ENCODE measurements around the gene NHEJ1. TPM values are rescaled to one million over a fixed set of nuclear protein-coding genes. Genes with fewer than 3 reads are reported as not detected.

Gene NHEJ1
- total RNA-seq, 2 experiments from 2014 or later, result 14.4 to 19.4 TPM

DNA sequence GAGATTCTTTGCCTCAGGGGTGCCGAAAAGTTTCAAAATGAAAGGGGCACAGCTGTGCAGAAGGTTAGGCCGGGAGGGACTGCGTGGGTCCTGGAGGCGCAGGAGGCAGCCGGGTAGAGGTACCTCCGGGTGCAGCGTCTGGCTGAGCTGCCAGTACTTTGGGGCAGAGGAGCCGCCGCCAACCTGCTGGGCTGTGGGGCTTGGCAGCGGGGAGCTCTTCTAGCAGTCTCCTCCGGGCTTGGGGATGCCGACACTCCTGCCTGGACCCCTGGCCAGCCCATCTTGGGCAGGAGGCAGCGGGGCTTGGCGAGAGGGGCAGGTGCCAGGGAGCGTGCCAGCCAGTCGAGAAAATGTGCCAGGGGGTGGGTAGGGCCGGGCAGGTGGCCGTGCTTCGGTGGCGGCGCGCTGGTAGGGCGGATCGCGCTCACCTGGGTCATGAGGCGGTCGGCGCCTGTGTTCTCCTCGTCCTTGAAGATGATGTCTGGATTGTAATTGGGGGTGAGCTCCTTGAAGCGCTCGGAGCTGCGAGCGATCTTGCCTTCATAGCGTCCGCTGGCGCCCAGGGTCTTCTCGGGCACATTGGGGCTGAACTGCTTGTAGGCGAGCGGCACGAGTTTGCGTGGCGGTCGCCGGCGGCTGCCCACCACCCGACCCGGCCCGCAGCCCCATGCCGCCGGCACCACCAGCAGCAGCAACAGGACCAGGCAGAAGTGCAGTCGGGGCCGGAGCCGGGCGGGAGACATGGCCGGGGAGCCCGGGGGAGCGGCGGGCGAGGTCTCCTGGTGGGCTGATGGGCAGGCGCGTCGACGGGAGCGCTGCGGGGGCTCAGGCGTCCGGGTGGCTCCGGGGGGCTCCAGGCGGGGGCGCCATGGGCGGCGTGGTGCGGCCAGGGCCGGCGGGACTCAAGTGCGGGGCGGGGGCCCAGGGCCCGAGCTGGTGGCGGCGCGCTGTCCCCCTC is 100.6 kb downstream of the NHEJ1 start:
- H3K9me3 Mint-ChIP-seq (ENCODE audit: low read depth), result no peaks in the 10 kb centered on the region
- CTCF ChIA-PET, result interaction anchor here (1.0 to 11.9 kb wide), 19 partner anchors 10 to 235 kb away, joined by 3 to 141 read pairs (median 10); partner anchors contain the start of gene NHEJ1
- DNase-seq (no peak), ATAC-seq (no peak)
- H3K4me3 Mint-ChIP-seq, result no peak overlapping the region
- peaks cover 22% of the 10 kb centered on the region for H3K4me1 Mint-ChIP-seq
- H3K27me3 Mint-ChIP-seq, result peaks cover 81% of the 10 kb centered on the region
- H3K36me3 Mint-ChIP-seq, result no peaks in the 10 kb centered on the region
- no peak overlapping the region for H3K27ac Mint-ChIP-seq

DNA sequence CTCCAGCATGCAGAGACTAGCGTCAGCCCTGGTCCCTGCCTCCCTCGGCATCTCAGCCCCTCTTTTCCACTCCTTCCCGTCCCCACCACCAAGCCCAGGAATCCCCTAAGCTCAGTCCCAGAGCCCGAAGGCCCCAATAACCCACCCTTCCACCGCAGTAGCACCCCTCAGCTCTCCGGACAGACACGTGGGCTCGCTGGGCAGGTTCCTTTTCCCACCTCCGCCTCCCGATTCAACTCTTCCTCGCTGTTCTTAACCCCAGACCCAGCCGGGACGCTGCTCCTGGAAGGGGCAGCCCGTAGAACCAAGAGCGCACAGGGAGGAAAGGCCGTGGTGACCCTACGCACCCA is 101.3 kb downstream of the NHEJ1 start:
- Mint-ChIP-seq H3K4me3 (no peak overlapping the region), H3K27ac (no peak overlapping the region), H3K4me1 (peaks cover 22% of the 10 kb centered on the region), H3K36me3 (no peaks in the 10 kb centered on the region), H3K27me3 (peaks cover 75% of the 10 kb centered on the region), H3K9me3 (ENCODE audit: low read depth) (no peaks in the 10 kb centered on the region)
- DNase-seq (no peak), ATAC-seq (no peak)
- CTCF ChIA-PET, result interaction anchor here (1.0 to 11.9 kb wide), 20 partner anchors 9 to 236 kb away, joined by 3 to 141 read pairs (median 9); partner anchors contain the start of gene NHEJ1

DNA sequence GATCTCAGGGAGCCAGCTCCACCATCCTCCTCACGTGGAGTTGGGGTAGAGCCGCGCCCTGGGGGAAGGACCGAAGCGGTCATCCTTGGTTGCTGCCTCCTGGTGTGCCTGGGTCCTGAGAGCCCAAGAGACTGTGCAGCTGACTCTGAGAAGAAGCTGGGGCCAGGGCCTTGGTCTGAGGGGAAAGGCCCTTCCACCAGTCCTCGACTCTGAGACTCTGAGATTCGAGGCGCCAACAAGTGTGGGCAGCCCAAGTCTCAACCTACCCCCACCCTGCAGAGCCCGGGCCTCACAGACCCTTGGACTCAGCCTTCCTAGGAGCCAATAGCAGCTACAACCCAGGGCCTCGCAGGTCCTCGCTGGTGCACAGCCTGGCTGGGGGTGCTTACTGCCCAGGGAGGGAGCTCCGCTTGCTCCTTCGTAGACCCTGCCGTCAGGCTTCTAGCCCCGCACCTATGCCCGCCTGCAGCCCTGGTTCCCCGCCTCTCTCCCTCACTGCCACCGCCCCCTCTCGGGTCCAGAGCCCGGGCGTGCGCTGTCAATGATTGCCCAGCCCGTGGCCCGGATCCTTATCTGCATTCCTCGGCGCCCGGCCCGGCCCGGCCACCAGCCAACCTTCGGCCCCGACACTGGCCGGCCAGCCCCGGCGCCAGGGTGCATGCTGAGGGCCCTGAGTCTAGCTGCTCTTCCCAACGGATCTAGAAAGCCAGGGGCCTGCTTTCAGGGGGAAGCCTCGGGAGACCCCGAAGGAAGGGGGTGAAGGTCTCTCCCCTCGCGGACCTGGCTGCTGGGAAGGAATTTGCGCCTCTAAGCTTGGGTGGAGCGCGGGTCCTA is 101.9 kb downstream of the NHEJ1 start:
- CTCF ChIA-PET, result interaction anchor here (0.6 to 11.9 kb wide), 44 partner anchors 7 to 250 kb away, joined by 3 to 141 read pairs (median 5); partner anchors contain the start of genes CFAP65, NHEJ1 and PTPRN
- H3K4me1 Mint-ChIP-seq, result peaks cover 22% of the 10 kb centered on the region
- DNase-seq (no peak), ATAC-seq (no peak)
- H3K27ac Mint-ChIP-seq, result no peak overlapping the region
- no peaks in the 10 kb centered on the region for H3K9me3 Mint-ChIP-seq (ENCODE audit: low read depth)
- H3K4me3 Mint-ChIP-seq, result no peak overlapping the region
- peaks cover 70% of the 10 kb centered on the region for H3K27me3 Mint-ChIP-seq
- no peaks in the 10 kb centered on the region for H3K36me3 Mint-ChIP-seq

DNA sequence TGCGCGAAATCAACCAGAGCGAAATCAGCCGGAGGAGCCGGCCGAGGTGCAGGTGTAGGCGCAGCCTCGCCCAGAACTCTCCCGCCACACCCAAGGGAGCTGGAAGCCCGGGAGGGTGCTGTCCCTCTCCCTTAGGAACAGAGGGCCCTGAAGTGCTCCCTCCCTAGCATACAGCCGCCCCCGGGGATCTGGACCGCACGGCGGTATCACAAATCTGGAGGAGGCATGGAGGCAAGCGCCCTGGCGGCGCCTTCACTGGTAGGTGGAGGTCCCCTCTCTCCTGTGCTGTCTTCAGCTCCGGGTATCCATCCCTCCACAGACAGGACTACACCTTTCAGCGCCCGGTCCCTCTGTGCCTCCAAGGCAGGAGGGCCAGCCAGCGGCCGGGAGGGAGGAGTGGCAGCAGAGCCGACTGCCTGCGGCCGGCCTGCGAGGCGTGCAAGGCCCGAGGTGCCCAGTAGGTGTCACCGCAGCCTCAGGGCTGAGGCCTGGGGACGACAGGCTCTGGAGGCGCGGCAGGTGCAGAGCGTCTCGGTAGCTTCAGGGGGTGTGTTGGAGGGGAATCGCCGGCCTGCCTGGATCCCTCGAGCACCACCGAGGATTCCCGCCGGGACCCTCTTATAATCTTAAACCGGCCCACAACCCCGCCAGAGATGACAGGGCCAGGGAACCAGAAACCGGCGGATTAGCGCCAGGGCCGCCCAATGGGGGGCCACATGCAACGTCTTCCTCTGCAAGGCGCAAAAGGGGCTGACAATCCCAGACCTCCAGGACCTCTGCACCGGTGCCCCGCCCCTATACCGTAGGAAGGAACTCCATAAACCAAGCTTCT is 102.7 kb downstream of the NHEJ1 start:
- H3K9me3 Mint-ChIP-seq (ENCODE audit: low read depth), result no peaks in the 10 kb centered on the region
- peaks cover 64% of the 10 kb centered on the region for H3K27me3 Mint-ChIP-seq
- ATAC-seq (peak; percentile 91), DNase-seq (peak; percentile 84)
- peak overlapping the region; percentile 39 for H3K4me3 Mint-ChIP-seq
- CTCF ChIA-PET, result interaction anchor here (0.6 to 11.9 kb wide), 42 partner anchors 8 to 251 kb away, joined by 3 to 141 read pairs (median 5); partner anchors contain the start of genes CFAP65, NHEJ1 and PTPRN
- peaks cover 22% of the 10 kb centered on the region for H3K4me1 Mint-ChIP-seq
- no peaks in the 10 kb centered on the region for H3K36me3 Mint-ChIP-seq
- H3K27ac Mint-ChIP-seq, result no peak overlapping the region

DNA sequence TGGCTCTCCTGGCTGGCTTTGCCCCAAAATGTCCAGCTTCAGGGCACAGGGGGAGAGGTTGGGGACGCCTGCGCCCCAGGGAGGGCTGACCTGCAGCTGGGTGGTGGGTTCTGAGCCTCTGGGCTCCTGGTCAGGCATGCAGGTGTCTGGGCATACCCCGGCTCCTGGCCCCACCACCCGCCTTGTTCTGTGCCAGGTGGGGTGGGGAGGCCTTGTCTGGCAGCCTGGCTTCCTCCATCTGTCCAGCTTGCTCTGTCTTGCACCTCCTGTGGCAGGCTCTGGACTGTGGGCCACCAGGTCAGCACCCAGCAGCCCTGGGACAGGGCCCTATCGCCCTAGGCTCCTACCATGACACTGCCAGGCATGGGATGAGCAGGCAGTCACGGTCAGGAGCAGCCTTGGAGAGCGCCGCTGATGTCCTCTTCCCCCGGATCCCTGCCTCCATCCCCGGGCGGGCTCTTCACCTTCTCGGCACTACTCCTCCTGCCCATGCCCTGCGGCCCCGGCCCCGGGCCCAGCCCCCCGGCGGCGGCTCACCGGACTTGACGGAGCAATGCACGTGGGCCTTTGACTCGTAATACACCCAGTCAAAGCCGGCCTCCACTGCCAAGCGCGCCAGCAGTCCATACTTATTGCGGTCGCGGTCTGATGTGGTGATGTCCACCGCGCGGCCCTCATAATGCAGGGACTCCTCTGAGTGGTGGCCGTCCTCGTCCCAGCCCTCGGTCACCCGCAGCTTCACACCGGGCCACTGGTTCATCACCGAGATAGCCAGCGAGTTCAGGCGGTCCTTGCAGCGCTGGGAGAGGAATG is 103.5 kb downstream of the NHEJ1 start:
- peaks cover 22% of the 10 kb centered on the region for H3K4me1 Mint-ChIP-seq
- H3K4me3 Mint-ChIP-seq, result no peak overlapping the region
- H3K27me3 Mint-ChIP-seq, result peaks cover 61% of the 10 kb centered on the region
- no peaks in the 10 kb centered on the region for H3K9me3 Mint-ChIP-seq (ENCODE audit: low read depth)
- ATAC-seq (no peak), DNase-seq (no peak)
- CTCF ChIA-PET, result interaction anchor here (0.9 to 11.9 kb wide), 27 partner anchors 9 to 243 kb away, joined by 3 to 141 read pairs (median 5); partner anchors contain the start of genes CFAP65 and NHEJ1
- no peaks in the 10 kb centered on the region for H3K36me3 Mint-ChIP-seq
- H3K27ac Mint-ChIP-seq, result no peak overlapping the region

DNA sequence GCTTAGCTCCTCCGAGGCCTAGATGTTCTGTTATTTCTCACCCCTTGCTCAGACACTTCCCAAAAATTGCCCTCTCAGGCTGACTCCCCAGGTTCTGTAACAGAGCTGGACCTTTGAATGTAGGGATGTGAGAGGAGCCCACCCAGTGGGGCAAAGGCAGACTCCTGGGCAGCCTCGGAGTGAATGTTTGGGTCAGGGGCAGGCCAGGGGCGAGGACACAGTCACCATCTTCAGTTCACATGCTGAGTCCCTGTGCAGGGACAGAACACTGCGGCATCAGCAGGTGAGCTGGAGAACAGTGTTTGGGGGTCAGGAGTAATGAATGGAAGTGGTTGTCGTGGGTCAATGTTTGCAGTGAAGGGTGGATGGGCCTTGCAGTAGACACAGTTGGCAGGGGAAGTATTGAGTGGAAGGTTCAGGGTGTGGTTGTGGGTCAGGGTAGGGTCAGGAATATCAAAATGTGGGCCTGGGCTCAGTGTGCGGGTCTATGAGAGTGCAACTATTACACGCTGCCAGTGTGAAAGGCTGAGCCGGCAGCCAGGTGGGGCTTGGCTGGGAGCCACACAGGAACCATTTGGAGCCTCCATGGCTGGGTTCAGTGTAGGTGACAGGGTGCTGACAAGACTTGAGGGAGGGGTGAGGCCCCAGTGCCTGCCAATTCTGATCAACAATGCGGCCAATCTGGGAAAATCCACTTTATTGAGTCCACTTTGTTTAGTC is 104.3 kb downstream of the NHEJ1 start:
- H3K4me1 Mint-ChIP-seq, result peaks cover 18% of the 10 kb centered on the region
- H3K36me3 Mint-ChIP-seq, result no peaks in the 10 kb centered on the region
- CTCF ChIA-PET, result interaction anchor here (0.9 to 11.9 kb wide), 10 partner anchors 9 to 100 kb away, joined by 3 to 141 read pairs (median 3); partner anchors contain the start of genes CFAP65 and NHEJ1
- peaks cover 58% of the 10 kb centered on the region for H3K27me3 Mint-ChIP-seq
- H3K27ac Mint-ChIP-seq, result no peak overlapping the region
- H3K9me3 Mint-ChIP-seq (ENCODE audit: low read depth), result no peaks in the 10 kb centered on the region
- DNase-seq (no peak), ATAC-seq (no peak)
- no peak overlapping the region for H3K4me3 Mint-ChIP-seq

DNA sequence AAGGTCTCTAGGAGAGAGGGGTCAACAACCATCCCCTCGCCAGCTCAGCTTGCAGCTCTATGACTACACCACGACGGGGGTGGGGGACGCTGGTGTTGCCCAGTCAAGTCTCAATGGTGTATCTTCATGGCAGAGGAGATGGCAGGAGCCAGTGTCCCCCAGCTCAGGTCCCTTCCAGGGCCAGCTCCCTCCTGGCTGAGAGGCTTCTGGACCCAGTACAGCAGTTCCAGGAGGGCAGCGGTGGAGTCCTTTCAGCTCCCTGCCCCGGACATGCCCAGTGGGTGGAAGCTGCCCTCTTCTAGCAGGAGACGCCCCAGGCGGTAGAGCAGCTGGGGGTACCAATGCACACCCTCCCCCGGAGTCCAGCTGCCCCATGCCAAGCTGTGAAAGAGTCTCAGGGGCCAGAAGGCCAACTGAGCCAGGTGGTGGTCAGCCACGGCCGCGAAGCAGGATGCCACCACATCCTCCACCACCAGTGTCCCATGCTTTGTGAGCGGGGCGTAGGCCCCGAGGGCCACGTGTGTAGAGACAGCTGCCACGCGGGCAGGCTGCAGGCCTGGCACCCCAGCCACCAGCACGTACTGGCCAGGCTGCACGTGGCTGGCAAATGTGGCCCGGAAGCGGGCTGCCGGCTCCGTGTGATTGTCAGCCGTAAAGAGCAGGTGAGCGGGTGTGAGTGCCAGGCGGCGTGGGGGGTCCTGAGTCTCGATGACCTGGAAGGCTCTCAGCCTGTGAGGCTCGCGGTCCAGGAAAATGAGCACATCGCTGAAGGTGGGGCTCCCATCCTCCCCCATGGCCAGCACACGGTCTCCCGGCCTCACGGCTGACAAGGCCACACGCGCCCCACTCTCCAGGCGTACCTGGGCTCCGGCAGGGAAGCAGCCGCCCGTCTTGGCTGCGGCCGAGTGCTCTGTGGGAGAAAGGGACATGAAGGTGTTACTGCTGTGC is 105.4 kb downstream of the NHEJ1 start:
- peaks cover 59% of the 10 kb centered on the region for H3K27me3 Mint-ChIP-seq
- no peak for ATAC-seq
- no peaks in the 10 kb centered on the region for H3K9me3 Mint-ChIP-seq (ENCODE audit: low read depth)

DNA sequence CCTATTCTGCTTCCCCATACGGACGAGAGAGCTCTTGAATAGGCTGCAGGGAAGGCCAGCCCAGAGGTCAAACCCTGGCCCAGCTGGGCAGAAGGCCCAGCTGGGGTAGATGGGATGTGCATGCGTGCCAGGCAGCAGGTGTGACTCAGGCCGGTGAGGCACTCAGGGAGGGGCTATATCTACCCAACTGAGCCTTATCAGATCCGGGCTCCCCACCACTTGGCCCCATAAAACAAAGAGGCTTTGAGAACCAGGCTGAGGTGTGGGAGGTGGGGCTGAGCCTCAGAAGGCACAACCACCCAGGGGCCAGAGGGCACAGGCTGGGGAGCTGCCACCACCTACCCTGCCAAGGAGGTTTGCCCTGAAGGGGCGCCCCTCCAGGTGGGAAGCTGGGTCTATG is 111.3 kb downstream of the NHEJ1 start:
- H3K27me3 Mint-ChIP-seq, result peaks cover 39% of the 10 kb centered on the region

More for the DNA sequence above, 105.4 kb downstream of the NHEJ1 start:
- CTCF ChIA-PET, result interaction anchor here (0.6 to 11.9 kb wide), 8 partner anchors 11 to 240 kb away, joined by 3 to 141 read pairs (median 4); partner anchors contain the start of gene NHEJ1
- H3K4me1 Mint-ChIP-seq, result peaks cover 17% of the 10 kb centered on the region
- H3K27ac Mint-ChIP-seq, result no peak overlapping the region
- H3K36me3 Mint-ChIP-seq, result no peaks in the 10 kb centered on the region
- no peak for DNase-seq
- H3K4me3 Mint-ChIP-seq, result no peak overlapping the region

DNA sequence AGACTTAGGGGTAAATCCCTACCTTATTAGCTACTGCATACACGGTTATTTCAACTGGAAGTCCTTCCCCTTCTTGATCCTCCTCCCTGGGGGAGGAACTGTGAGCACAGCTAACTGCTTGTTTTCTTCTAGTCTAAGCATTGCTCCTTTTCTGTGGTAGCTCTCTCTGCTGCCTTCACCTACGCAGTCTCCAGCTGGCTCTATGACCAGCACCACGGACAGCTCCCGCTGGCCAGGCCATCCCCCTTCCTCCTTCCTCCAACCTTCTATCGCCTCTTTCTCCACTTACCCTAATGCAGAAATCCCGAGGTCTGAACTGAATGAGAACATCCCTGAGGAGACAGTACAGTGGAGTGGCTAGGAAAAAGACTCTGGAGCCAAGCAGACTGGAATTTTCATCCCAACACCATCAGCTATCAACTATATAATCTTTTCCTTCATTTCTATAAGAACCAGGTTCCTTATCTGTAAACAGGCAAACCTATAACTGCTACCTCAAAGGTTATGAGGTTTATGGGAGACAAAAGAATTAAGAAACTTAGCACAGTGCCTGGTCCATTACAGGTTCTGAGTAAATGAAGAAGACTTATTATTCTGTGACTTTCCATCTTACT is 114.6 kb downstream of the NHEJ1 start:
- ATAC-seq (no peak), DNase-seq (no peak)
- H3K9me3 Mint-ChIP-seq (ENCODE audit: low read depth), result no peaks in the 10 kb centered on the region

More for the DNA sequence above, 111.3 kb downstream of the NHEJ1 start:
- CTCF ChIA-PET, result interaction anchor here (1.3 kb wide), 2 partner anchors 9 to 19 kb away, joined by 3 to 4 read pairs; no protein-coding TSS in a partner anchor
- no peak for DNase-seq
- Mint-ChIP-seq H3K4me1 (no peaks in the 10 kb centered on the region), H3K27ac (no peak overlapping the region), H3K9me3 (ENCODE audit: low read depth) (no peaks in the 10 kb centered on the region), H3K4me3 (no peak overlapping the region), H3K36me3 (no peaks in the 10 kb centered on the region)
- no peak for ATAC-seq

DNA sequence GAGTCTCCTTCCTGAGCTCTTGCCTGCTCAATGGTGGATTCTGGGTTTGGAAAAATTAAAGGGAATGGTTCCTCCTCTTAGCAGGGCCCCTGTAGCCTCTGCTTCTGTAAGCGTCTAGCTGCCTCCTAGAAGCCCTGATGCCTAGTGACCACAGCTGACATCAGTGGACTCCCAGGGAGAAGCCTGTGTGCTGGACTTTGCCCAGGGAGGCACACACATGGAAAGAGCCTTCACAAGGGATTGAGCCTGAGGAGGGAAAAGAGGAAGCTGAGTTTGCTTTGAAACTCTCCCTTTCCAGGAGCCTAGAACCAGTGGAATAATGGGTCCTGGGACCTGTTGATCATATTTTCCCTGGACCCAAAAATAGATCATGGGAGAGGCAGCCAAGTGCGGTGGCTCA is 117.9 kb downstream of the NHEJ1 start:
- Mint-ChIP-seq H3K27me3 (peaks cover 64% of the 10 kb centered on the region), H3K9me3 (ENCODE audit: low read depth) (no peaks in the 10 kb centered on the region), H3K36me3 (no peaks in the 10 kb centered on the region), H3K4me3 (no peak overlapping the region), H3K4me1 (peaks cover 4% of the 10 kb centered on the region), H3K27ac (no peak overlapping the region)
- DNase-seq (no peak), ATAC-seq (no peak)
- CTCF ChIA-PET, result interaction anchor here (0.7 to 5.7 kb wide), 8 partner anchors 10 to 252 kb away, joined by 3 to 34 read pairs (median 4); no protein-coding TSS in a partner anchor

More for the DNA sequence above, 114.6 kb downstream of the NHEJ1 start:
- CTCF ChIA-PET, result interaction anchor here (0.7 to 2.5 kb wide), 5 partner anchors 12 to 66 kb away, joined by 3 to 11 read pairs (median 4); no protein-coding TSS in a partner anchor
- Mint-ChIP-seq H3K4me3 (no peak overlapping the region), H3K4me1 (peaks cover 4% of the 10 kb centered on the region), H3K27me3 (peaks cover 52% of the 10 kb centered on the region), H3K27ac (no peak overlapping the region), H3K36me3 (no peaks in the 10 kb centered on the region)
